NCI-H2107 treated with DMSO at 0.1 percent for 48 hours (cell line): ENCODE results near the gene SYNPO2.
"Not testable (repeated sequence)": the region's sequence is repeated elsewhere in the genome, so short reads cannot be mapped to it uniquely, and the experiment has no call there.

Experiments used
- DNase-seq: peaks from one replicate; lab custom pipeline; 2025; ENCODE audit not compliant: unreplicated experiment; lab: John Stamatoyannopoulos, UW

SYNPO2 gene

GRCh38 chr4:118973295-118973694 lies 84.6 kb downstream of the SYNPO2 start:
- DNase-seq, result no peak

GRCh38 chr4:118974758-118975157 lies 86.1 kb downstream of the SYNPO2 start:
- DNase-seq, result no peak

DNA sequence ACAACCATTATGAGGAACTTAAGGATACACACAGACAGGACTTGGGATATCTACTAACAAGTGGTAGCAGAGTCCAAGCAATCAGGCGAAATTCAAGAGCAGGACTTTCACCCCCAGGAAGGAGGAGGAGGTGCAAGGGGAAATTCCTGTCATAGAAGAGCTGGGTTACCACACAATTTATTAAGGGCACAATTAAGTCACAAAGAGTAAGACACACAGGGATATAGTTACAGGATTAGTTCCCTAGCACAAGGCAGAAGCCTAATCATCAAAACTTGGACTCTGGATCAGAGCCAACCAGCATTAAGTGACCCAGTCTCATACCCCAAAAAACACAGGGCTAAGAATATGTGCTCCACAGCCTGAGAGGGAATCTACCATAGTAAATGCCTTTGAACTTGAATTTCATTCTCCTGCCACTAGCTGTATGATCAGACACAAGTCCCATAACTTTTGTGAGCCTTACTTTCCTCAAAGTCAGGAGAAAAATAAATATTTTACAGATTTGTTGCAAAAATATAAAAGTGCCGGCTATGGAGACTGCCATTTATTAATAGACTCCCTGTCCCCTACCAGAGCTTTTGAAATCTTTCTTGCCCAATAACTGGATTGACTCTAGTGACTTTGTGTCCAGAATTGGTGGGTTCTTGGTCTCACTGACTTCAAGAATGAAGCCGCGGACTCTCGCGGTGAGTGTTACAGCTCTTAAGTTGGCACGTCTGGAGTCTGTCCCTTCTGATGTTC lies 87.0 kb downstream of the SYNPO2 start:
- DNase-seq, result no peak

DNA sequence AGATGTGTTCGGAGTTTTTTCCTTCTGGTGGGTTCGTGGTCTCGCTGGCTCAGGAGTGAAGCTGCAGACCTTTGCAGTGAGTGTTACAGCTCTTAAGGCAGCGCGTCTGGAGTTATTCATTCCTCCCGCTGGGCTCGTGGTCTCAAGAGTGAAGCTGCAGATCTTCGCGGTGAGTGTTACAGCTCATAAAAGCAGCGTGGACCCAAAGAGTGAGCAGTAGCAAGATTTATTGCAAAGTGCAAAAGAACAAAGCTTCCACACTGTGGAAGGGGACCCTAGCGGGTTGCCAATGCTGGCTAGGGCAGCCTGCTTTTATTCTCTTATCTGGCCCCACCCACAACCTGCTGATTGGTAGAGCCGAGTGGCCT lies 87.5 kb downstream of the SYNPO2 start:
- not testable (repeated sequence) for DNase-seq

GRCh38 chr4:118977100-118977499 lies 88.4 kb downstream of the SYNPO2 start:
- not testable (repeated sequence) for DNase-seq

DNA sequence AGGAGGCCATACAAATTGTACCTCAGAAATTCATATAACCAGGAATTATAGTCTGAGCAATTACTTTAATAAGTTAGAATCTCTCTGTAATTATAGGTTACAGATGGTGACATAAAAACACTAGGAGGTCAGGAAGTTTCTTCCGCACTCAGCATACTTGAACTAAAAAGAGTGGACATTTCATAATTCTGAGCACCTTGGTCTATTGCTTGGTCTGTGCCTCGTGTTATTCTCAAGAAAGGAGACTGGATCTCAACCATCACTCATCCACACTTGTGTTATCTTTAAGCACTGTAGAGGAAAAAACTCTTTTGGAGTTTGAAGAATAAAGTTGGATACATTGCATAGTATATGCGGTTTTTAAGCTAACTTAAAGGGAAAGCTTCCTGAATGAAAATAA lies 91.1 kb downstream of the SYNPO2 start:
- no peak for DNase-seq

GRCh38 chr4:118981171-118981838 lies 92.7 kb downstream of the SYNPO2 start:
- no peak for DNase-seq

DNA sequence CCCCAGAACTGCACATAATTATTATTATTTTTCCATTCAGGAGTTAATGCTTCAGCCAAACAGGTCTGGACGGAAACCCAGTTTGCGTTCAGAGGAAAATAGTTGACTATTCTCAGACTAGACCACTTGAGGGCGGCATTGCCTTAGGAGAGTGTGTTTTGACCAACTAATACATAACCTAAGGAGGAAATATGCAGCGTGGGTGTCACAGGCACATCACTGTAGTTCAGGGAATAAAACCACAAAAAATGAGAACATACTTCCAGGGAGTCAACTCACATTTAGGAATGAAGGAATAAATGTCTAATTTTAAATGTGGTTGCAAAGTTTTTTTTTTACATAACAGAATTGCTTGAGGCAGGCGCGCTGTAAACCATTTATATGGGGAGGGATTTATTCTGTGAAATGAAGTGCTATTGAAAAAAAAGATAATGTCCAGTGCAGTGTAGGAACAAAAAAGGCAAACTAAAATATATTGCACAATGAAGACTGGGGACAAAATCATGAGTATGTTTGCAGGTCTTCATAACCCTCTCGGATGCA lies 93.3 kb downstream of the SYNPO2 start:
- DNase-seq, result peak; percentile 24

DNA sequence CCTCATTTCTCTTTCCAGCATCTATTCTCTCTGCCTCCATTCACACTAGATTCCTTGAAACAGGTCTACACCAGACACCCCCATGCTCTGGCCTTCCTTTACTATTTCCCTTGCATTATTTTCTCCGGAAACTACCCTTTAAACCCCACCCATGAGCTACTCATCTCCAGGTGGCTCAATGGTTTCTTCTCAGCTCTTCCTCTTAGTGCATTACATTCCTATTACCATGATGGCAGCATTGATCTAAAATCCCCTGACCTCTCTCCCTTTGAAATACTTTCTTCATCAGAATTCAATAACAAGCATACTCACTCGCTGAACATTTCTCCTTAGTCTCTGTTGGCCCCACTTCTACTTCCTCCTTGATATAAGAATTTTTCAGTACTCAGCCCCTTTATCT lies 94.6 kb downstream of the SYNPO2 start:
- DNase-seq, result no peak

- DNase-seq, result no peak
Observed at GRCh38 chr4:118983831-118984230, 95.2 kb downstream of the SYNPO2 start.

- no peak for DNase-seq
Observed at GRCh38 chr4:118985170-118986000, 96.7 kb downstream of the SYNPO2 start.

- no peak for DNase-seq
Observed at GRCh38 chr4:118987959-118988634, 99.4 kb downstream of the SYNPO2 start.

GRCh38 chr4:118988635-118988972 lies 100.0 kb downstream of the SYNPO2 start:
- DNase-seq, result no peak

GRCh38 chr4:118989098-118990080 lies 100.7 kb downstream of the SYNPO2 start:
- no peak for DNase-seq

DNA sequence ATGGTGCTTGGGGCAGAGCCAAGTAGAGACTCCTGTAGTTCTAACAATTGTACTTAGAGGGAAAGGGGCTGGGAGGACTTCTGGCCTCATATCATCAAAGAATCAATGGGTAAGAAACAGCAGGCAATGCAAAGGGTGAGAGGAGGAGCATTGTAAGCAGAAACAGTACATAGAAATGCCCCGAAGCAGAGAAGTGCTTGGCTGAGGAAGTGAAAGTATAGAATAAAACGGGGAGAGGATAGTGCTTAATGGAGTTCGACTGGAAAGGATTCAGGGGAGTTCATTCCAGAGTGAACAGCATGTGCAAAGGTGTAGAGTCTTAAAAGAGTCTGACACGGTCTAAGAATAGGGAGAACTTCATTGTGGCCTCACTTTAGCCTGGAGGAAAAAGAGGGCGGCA lies 103.0 kb downstream of the SYNPO2 start:
- no peak for DNase-seq

GRCh38 chr4:118992149-118992548 lies 103.5 kb downstream of the SYNPO2 start:
- no peak for DNase-seq

DNA sequence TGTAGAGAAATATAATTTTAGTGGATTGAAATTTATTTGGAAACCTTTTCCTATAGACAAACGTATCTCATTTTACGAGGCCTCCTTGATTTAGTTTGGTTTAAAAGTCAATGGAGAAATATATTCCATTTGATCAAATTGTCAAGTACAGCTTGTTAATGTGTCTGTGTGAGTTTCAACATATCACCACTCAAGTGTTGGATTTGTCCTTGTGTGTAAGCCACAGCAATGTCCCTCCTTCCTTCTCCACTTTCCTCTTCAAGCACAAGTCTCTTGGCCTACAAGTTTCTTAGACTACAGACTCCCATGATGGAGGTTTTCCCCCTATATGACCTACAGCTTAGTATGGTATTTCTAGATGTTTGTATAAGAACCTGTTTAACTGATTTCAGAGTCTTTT lies 104.7 kb downstream of the SYNPO2 start:
- no peak for DNase-seq

GRCh38 chr4:118994030-118994429 lies 105.4 kb downstream of the SYNPO2 start:
- no peak for DNase-seq

DNA sequence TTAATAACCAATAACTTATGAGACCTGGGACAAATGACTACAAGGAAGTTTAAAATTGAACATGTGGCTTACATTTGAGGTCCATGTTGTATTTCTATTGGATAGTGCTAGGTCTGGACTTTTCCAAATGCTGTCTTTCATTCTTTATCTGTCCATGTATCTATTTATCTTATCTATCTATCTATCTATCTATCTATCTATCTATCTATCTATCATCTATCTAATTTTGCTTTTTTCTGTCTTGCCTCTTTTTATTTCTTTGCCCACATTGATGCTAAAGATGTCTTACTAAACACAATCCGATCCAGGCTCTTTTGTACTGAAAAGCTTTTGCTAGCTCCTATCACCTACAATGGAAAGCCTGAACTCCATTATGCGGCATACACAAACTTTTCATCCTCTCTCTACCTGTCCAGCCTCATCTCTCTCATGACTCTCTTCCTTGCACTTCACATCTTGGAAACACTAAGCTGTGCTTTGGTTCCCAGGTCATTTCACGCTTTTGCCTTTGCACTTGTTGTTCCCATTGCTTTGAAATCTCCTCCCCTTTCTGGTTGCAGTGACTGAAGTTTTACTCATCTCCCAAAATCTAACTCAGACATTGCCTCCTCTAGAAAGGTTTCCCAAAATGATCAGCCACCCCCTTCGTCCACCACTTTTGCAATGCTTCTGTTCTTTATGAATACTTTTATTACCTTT lies 107.2 kb downstream of the SYNPO2 start:
- no peak for DNase-seq
